Gastrocnemius medialis (tissue), 4 donors: ENCODE results near the gene ARFGAP1. TPM values are rescaled to one million over a fixed set of nuclear protein-coding genes. Genes with fewer than 3 reads are reported as not detected.

Source experiments
- ATAC-seq, 2 donors: fragments of 150-250 bp; one replicate each; pipeline ENCODE4 v1.9.1; 2016
- DNase-seq, 2 donors: peaks; one replicate each; pipeline ENCODE4 v3.0.0-alpha.2; 2019
- H3K27ac ChIP-seq, 4 donors: fragments of 200-600 bp; sonication (generic); 1 replicate in 1 of 4; 2 replicates in 3 of 4; pipeline ENCODE4 v1.5.1; 2016 to 2018; ENCODE audit warnings: mild to moderate bottlenecking in 2 of 4, moderate library complexity in 1 of 4
- H3K27me3 ChIP-seq, 3 donors: fragments of 200-600 bp; sonication (generic) in 2 of 3; 1 replicate in 1 of 3; 2 replicates in 2 of 3; pipeline versions ENCODE4 v1.5.1 to v1.6.0; 2016 to 2019; ENCODE audit warnings: mild to moderate bottlenecking in 1 of 3, moderate library complexity in 1 of 3
- H3K36me3 ChIP-seq, 2 donors: fragments of 200-600 bp; sonication (generic) in 1 of 2; one replicate each; pipeline ENCODE4 v1.5.1; 2017 to 2018
- H3K4me1 ChIP-seq, 2 donors: fragments of 200-600 bp; sonication (generic) in 1 of 2; one replicate each; pipeline ENCODE4 v1.5.1; 2016 to 2017; ENCODE audit warnings: mild to moderate bottlenecking in 2 of 2
- H3K4me3 ChIP-seq, 4 donors: fragments of 200-600 bp; sonication (generic) in 3 of 4; 1 replicate in 1 of 4; 2 replicates in 3 of 4; pipeline ENCODE4 v1.5.1; 2016 to 2019; ENCODE audit warnings: mild to moderate bottlenecking in 2 of 4
- H3K9me3 ChIP-seq, 3 donors: fragments of 200-600 bp; sonication (generic) in 2 of 3; 1 replicate in 1 of 3; 2 replicates in 2 of 3; pipeline ENCODE4 v1.5.1; 2016 to 2019
- CTCF ChIP-seq, 5 experiments: fragments of 450-650 bp in 3 of 5; fragments of 200-600 bp in 2 of 5; sonication (generic) in 2 of 5; IDR thresholded peaks in 4 of 5; conservative IDR thresholded peaks in 1 of 5; 1 replicate in 4 of 5; 2 replicates in 1 of 5; pipeline ENCODE4 v1.5.1; 2016 to 2019; ENCODE audit warnings: antibody characterized with exemption in 5 of 5, mild to moderate bottlenecking in 3 of 5, moderate library complexity in 3 of 5
- POLR2A ChIP-seq, 2 donors: fragments of 450-650 bp; IDR thresholded peaks; one replicate each; pipeline ENCODE4 v1.6.1; 2017; ENCODE audit warnings: antibody characterized with exemption in 2 of 2, mild to moderate bottlenecking in 2 of 2, moderate library complexity in 2 of 2
- in situ Hi-C, 4 donors: fragments of 200-750 bp; cut with MboI; loops; one replicate each; pipeline versions ENCODE4 v1.15.0 to v1.8.0; 2017; ENCODE audit warnings: low sequenced_read_pairs in 4 of 4
- intact Hi-C: fragments of 100-400 bp; cut with DNase I; formaldehyde crosslinking; loops from one replicate; pipeline ENCODE4 v1.15.1; 2023; ENCODE audit warnings: low total_unique reads
- total RNA-seq, 4 donors: library from RNA; depleted of rRNA; stranded (reverse); fragments of >200 nt; gene quantifications; one replicate each; pipeline versions ENCODE4 v1.1.0 to v1.2.3, GENCODE V29; 2016

The ARFGAP1 gene
- total RNA-seq, 4 donors from 2014 or later = 15.2 to 24.4 (median 18.0) TPM

GRCh38 chr20:63315731-63316491 lies 43.3 kb downstream of the ARFGAP1 start:
- DNase-seq = no peak
- in situ Hi-C loops (no loop called here), intact Hi-C loops (no loop called here)
- H3K27ac ChIP-seq = no peak overlapping the region
- ATAC-seq = no peak
- peaks cover 0 to 3% (median 0%) of the 10 kb centered on the region in 3 donors for H3K27me3 ChIP-seq
- H3K4me1 ChIP-seq = no peaks in the 10 kb centered on the region
- H3K9me3 ChIP-seq = no peaks in the 10 kb centered on the region
- H3K4me3 ChIP-seq = no peak overlapping the region
- no peaks in the 10 kb centered on the region for H3K36me3 ChIP-seq
- TF ChIP-seq POLR2A (IDR thresholded peaks at IDR 0.05) (no peak), CTCF (IDR thresholded peaks at IDR 0.05 in 4 of 5, conservative IDR thresholded peaks at IDR 0.05 in 1 of 5) (no peak)

- H3K9me3 ChIP-seq = no peaks in the 10 kb centered on the region
- ATAC-seq = no peak
- no peaks in the 10 kb centered on the region for H3K4me1 ChIP-seq
- TF ChIP-seq POLR2A (IDR thresholded peaks at IDR 0.05) (no peak), CTCF (IDR thresholded peaks at IDR 0.05 in 4 of 5, conservative IDR thresholded peaks at IDR 0.05 in 1 of 5) (no peak)
- H3K36me3 ChIP-seq = no peaks in the 10 kb centered on the region
- H3K4me3 ChIP-seq = no peak overlapping the region
- no peak for DNase-seq
- in situ Hi-C loops = no loop called here
- intact Hi-C loops = no loop called here
- H3K27ac ChIP-seq = no peak overlapping the region
- peaks cover 0 to 3% (median 2%) of the 10 kb centered on the region in 3 donors for H3K27me3 ChIP-seq
These were observed 43.9 kb downstream of the ARFGAP1 start for GRCh38 chr20:63316502-63316921.

GRCh38 chr20:63317061-63317460 lies 44.4 kb downstream of the ARFGAP1 start:
- ATAC-seq (no peak), DNase-seq (no peak)
- intact Hi-C loops = no loop called here
- in situ Hi-C loops = no loop called here
- Histone ChIP-seq H3K4me1 (no peaks in the 10 kb centered on the region), H3K9me3 (no peaks in the 10 kb centered on the region), H3K27me3 (peaks cover 0 to 3% (median 2%) of the 10 kb centered on the region in 3 donors), H3K4me3 (no peak overlapping the region), H3K36me3 (no peaks in the 10 kb centered on the region), H3K27ac (no peak overlapping the region)
- no peak for TF ChIP-seq CTCF (IDR thresholded peaks at IDR 0.05 in 4 of 5, conservative IDR thresholded peaks at IDR 0.05 in 1 of 5)
- no peak for TF ChIP-seq POLR2A (IDR thresholded peaks at IDR 0.05)

GRCh38 chr20:63317601-63318291 lies 45.1 kb downstream of the ARFGAP1 start:
- Histone ChIP-seq H3K27me3 (peaks cover 0 to 3% (median 2%) of the 10 kb centered on the region in 3 donors), H3K9me3 (no peaks in the 10 kb centered on the region), H3K4me1 (no peaks in the 10 kb centered on the region), H3K27ac (no peak overlapping the region), H3K36me3 (no peaks in the 10 kb centered on the region), H3K4me3 (no peak overlapping the region)
- intact Hi-C loops = no loop called here
- ATAC-seq = no peak
- TF ChIP-seq CTCF (IDR thresholded peaks at IDR 0.05 in 4 of 5, conservative IDR thresholded peaks at IDR 0.05 in 1 of 5) = no peak
- DNase-seq = no peak
- in situ Hi-C loops = no loop called here
